GM18526 (cell line): ENCODE results near the gene WBP1L.

Experiments used
- POLR2A ChIP-seq: IDR thresholded peaks from 3 replicates; pipeline ENCODE4 v1.6.1; 2011; ENCODE audit not compliant: insufficient read length; ENCODE audit errors: extremely low read depth

WBP1L gene

DNA sequence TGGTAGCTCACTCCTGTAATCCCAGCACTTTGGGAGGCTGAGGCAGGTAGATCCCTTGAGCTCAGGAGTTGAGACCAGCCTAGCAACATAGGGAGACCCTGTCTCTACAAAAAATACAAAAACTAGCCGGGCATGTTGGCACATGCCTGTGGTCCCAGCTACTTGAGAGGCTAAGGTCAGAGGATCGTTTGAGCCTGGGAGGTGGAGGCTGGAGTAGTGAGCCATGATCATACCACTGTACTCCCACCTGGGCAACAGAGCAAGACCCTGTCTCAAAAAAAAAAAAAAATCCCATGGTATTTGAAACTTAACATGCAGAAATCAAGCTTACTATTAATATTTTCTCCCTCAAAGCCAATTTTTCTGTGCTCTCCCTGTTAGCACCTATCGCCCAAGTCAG lies 23.4 kb upstream of the WBP1L start:
- TF ChIP-seq POLR2A: no peak

- TF ChIP-seq POLR2A: no peak
These were observed 22.9 kb upstream of the WBP1L start for GRCh38 chr10:102720775-102721301.

GRCh38 chr10:102721954-102722353 lies 21.8 kb upstream of the WBP1L start:
- no peak for TF ChIP-seq POLR2A

DNA sequence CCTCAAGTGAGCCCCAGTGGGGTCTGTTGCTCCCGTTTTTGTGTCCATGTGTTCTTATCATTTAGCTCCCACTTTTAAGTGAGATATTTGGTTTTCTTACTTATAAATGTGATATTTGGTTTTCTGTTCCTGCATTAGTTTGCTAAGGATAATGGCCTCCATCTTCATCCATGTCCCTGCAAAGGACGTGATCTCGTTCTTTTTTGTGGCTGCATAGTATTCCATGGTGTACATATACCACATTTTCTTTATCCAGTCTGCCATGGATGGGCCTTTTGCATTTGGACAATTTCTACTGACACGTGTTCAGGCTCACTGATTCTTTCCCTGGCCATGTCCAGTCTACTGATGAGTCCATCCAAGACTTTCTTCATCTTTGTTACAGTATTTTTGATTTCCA lies 19.8 kb upstream of the WBP1L start:
- no peak for TF ChIP-seq POLR2A

GRCh38 chr10:102726274-102726673 lies 17.5 kb upstream of the WBP1L start:
- no peak for TF ChIP-seq POLR2A

- no peak for TF ChIP-seq POLR2A
These were observed 16.5 kb upstream of the WBP1L start for GRCh38 chr10:102727037-102727818.

GRCh38 chr10:102729029-102730026 lies 14.4 kb upstream of the WBP1L start:
- no peak for TF ChIP-seq POLR2A

GRCh38 chr10:102731222-102731800 lies 12.4 kb upstream of the WBP1L start:
- TF ChIP-seq POLR2A: no peak

DNA sequence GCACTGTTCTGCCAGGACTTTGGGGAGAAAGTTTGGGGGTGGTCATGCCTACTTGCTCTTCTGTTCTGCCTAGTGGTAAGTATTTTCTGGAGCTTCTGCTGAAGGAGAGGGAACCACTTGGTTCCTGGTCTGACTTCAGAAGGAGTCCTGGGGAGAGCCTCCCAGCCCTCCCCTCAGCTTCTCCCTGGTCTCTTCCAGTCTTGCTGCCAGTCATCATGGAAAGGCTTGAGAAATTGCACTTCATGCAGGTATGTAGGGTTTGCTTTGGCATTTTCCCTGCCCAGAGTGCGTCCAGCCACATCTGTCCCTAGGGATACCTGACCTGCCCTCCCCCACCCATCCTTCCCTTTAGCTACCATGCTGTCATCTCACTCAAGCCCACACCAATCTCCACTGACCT lies 11.1 kb upstream of the WBP1L start:
- TF ChIP-seq POLR2A: no peak

DNA sequence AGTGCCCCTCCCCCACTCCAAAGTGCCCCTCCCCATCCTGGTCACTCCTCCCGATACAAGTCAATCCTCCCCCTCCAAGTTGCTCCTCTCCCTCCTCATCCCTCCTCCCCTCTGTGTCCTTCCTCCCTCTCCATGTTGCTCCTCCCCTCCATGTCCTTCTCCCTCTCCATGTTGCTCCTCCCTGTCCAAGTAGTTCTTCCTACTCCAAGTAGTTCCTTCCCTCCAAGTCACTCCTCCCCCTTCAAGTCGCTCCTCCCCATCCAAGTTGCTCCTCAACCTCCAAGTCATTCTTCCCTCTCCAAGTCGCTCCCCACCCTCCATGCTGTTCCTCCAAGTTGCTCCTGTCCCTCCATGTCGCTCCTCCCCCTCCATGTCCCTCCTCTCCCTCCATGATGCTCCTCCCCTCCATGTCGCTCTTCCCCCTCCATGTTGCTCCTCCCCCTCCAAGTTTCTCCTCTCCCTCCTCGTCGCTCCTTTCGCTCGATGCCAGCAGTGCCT lies 8.6 kb upstream of the WBP1L start:
- no peak for TF ChIP-seq POLR2A

- TF ChIP-seq POLR2A: no peak
These were observed 5.0 kb upstream of the WBP1L start for GRCh38 chr10:102738692-102739121.

DNA sequence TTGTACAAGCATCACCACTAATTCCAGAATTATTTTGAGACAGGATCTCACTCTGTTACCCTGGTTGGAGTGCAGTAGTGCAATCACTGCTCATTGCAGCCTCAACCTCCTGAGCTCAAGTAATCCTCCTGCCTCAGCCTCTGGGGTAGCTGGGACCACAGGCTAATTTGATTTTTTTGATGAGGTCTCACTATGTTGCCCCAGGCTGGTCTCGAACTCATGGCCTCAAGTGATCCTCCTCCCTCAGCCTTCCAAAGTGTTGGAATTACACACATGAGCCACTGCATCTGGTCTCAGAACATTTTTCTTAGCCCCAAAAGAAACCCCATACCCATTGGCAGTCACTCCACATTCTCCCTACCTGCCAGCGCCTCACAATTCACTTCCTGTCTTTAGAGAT lies 3.5 kb upstream of the WBP1L start:
- no peak for TF ChIP-seq POLR2A

- TF ChIP-seq POLR2A: no peak
These were observed 2.0 kb upstream of the WBP1L start for GRCh38 chr10:102741726-102742237.

- TF ChIP-seq POLR2A: no peak
These were observed 615 bp upstream of the WBP1L start for GRCh38 chr10:102743078-102743587.
